G401 (cell line): ENCODE data around the gene MBNL2. TPM values are rescaled to one million over a fixed set of nuclear protein-coding genes. Genes with fewer than 3 reads are reported as not detected.
A peak's percentile ranks its signal among the peaks of the same experiment; 100 is the strongest.

Experiments
- DNase-seq: peaks from one replicate; pipeline ENCODE4 v3.0.0-alpha.2; 2015; ENCODE audit warnings: low spot score
- in situ Hi-C: cut with HindIII; loops from 2 replicates; pipeline ENCODE4 v1.10.0; 2016; ENCODE audit warnings: low sequenced_read_pairs, mixed read lengths
- total RNA-seq: library from RNA; depleted of rRNA; stranded (reverse); fragments of >200 nt; shearing (Covaris generic); gene quantifications from 2 replicates; pipeline ENCODE4 v1.2.3, GENCODE V29; 2014

Gene MBNL2
- total RNA-seq, 1 experiment from 2014 or later: 3.0 TPM

GRCh38 chr13:97263160-97263559, 41.0 kb downstream of the MBNL2 start:
- DNase-seq: no peak
- in situ Hi-C loops: no loop called here

- in situ Hi-C loops: no loop called here
- DNase-seq: no peak
Observed at GRCh38 chr13:97264663-97265062, 42.5 kb downstream of the MBNL2 start.

- DNase-seq: no peak
- in situ Hi-C loops: no loop called here
Observed at GRCh38 chr13:97266332-97266731, 44.2 kb downstream of the MBNL2 start.

GRCh38 chr13:97266772-97267417, 44.8 kb downstream of the MBNL2 start:
- DNase-seq: no peak
- in situ Hi-C loops: no loop called here

GRCh38 chr13:97267418-97268059, 45.4 kb downstream of the MBNL2 start:
- DNase-seq: no peak
- in situ Hi-C loops: no loop called here

- in situ Hi-C loops: no loop called here
- no peak for DNase-seq
Observed at GRCh38 chr13:97268772-97269171, 46.6 kb downstream of the MBNL2 start.

- in situ Hi-C loops: no loop called here
- DNase-seq: no peak
Observed at GRCh38 chr13:97269603-97270002, 47.5 kb downstream of the MBNL2 start.

GRCh38 chr13:97272526-97272925, 50.4 kb downstream of the MBNL2 start:
- in situ Hi-C loops: no loop called here
- DNase-seq: no peak

GRCh38 chr13:97273341-97273831, 51.3 kb downstream of the MBNL2 start:
- DNase-seq: no peak
- in situ Hi-C loops: no loop called here

- in situ Hi-C loops: no loop called here
- DNase-seq: peak; percentile 55
Observed at GRCh38 chr13:97274829-97275649, 52.9 kb downstream of the MBNL2 start.

- in situ Hi-C loops: no loop called here
- no peak for DNase-seq
Observed at GRCh38 chr13:97275776-97276501, 53.8 kb downstream of the MBNL2 start.

- in situ Hi-C loops: no loop called here
Observed at GRCh38 chr13:97276862-97277269, 54.7 kb downstream of the MBNL2 start.

GRCh38 chr13:97278435-97279411, 56.6 kb downstream of the MBNL2 start:
- DNase-seq: no peak
- in situ Hi-C loops: no loop called here

More at GRCh38 chr13:97276862-97277269, 54.7 kb downstream of the MBNL2 start:
- DNase-seq: no peak

GRCh38 chr13:97279913-97280312, 57.8 kb downstream of the MBNL2 start:
- DNase-seq: no peak

GRCh38 chr13:97280478-97280877, 58.3 kb downstream of the MBNL2 start:
- in situ Hi-C loops: no loop called here
- no peak for DNase-seq

More at GRCh38 chr13:97279913-97280312, 57.8 kb downstream of the MBNL2 start:
- in situ Hi-C loops: no loop called here

GRCh38 chr13:97281028-97281427, 58.9 kb downstream of the MBNL2 start:
- no peak for DNase-seq
- in situ Hi-C loops: no loop called here

GRCh38 chr13:97282705-97283104, 60.6 kb downstream of the MBNL2 start:
- no peak for DNase-seq
- in situ Hi-C loops: no loop called here

GRCh38 chr13:97283888-97284287, 61.8 kb downstream of the MBNL2 start:
- in situ Hi-C loops: no loop called here
- no peak for DNase-seq
